Measurements from ENCODE around the gene ARHGEF10L.

GRCh38 chr1:17525996-17526686 lies 13.4 kb upstream of the ARHGEF10L start:
- no peak for TF ChIP-seq CTCF (IDR thresholded peaks at IDR 0.05)
- TF ChIP-seq EZH2 (IDR thresholded peaks at IDR 0.05) = no peak
- no peak for TF ChIP-seq EZH2phosphoT487 (IDR thresholded peaks at IDR 0.05)

Data from neural progenitor cell (in vitro differentiated cells).